Loucy (cell line): Measurements from ENCODE around the gene MORC4.

Experiments
- H2AFZ ChIP-seq: fragments of 200-600 bp; sonication (generic); 2 replicates; pipeline ENCODE4 v1.6.0; 2016; ENCODE audit warnings: antibody characterized with exemption, mild to moderate bottlenecking, low read length, moderate library complexity
- H3F3A ChIP-seq: fragments of 200-600 bp; 2 replicates; pipeline ENCODE4 v1.6.0; 2016; ENCODE audit warnings: antibody characterized with exemption, low read depth, mild to moderate bottlenecking
- H3K27me3 ChIP-seq: fragments of 200-600 bp; sonication (generic); 2 replicates; pipeline ENCODE4 v1.6.1; 2014; ENCODE audit warnings: low read length, mild to moderate bottlenecking; ENCODE audit not compliant: insufficient read depth, poor library complexity, severe bottlenecking
- H3K36me3 ChIP-seq: fragments of 200-600 bp; sonication (generic); 2 replicates; pipeline ENCODE4 v1.6.1; 2016; ENCODE audit warnings: low read length; ENCODE audit not compliant: insufficient read depth
- H3K4me1 ChIP-seq: fragments of 200-600 bp; sonication (generic); 2 replicates; pipeline ENCODE4 v1.5.1; 2014; ENCODE audit warnings: low read length, mild to moderate bottlenecking; ENCODE audit not compliant: insufficient read depth, poor library complexity, severe bottlenecking
- H3K4me2 ChIP-seq: fragments of 200-600 bp; sonication (generic); 2 replicates; pipeline ENCODE4 v1.6.0; 2014; ENCODE audit warnings: antibody characterized with exemption, low read length, low read depth, mild to moderate bottlenecking; ENCODE audit not compliant: poor library complexity, severe bottlenecking
- H3K4me3 ChIP-seq: fragments of 200-600 bp; sonication (generic); 2 replicates; pipeline ENCODE4 v1.5.1; 2014; ENCODE audit warnings: low read length, mild to moderate bottlenecking, mixed read lengths; ENCODE audit not compliant: poor library complexity, severe bottlenecking
- H3K79me2 ChIP-seq: fragments of 200-600 bp; sonication (generic); 2 replicates; pipeline ENCODE4 v1.6.1; 2014; ENCODE audit warnings: low read length; ENCODE audit not compliant: insufficient read depth
- H3K9ac ChIP-seq: fragments of 200-600 bp; sonication (generic); 2 replicates; pipeline ENCODE4 v1.6.0; 2014; ENCODE audit warnings: mild to moderate bottlenecking, low read depth, low read length, moderate library complexity; ENCODE audit not compliant: poor library complexity, severe bottlenecking
- H3K9me2 ChIP-seq: fragments of 200-600 bp; sonication (generic); replicated peaks from 2 replicates; pipeline ENCODE4 v1.6.1; 2016; ENCODE audit warnings: low read depth, low read length, mixed read lengths
- H3K9me3 ChIP-seq: fragments of 200-600 bp; sonication (generic); 2 replicates; pipeline ENCODE4 v1.6.1; 2014; ENCODE audit warnings: mild to moderate bottlenecking, antibody characterized with exemption, low read length, low read depth; ENCODE audit not compliant: insufficient read depth
- H4K20me1 ChIP-seq: fragments of 200-600 bp; sonication (generic); 2 replicates; pipeline ENCODE4 v1.6.0; 2014; ENCODE audit warnings: antibody characterized with exemption, low read length, mild to moderate bottlenecking; ENCODE audit not compliant: insufficient read depth, poor library complexity, severe bottlenecking
- EZH2phosphoT487 ChIP-seq: fragments of 200-600 bp; IDR thresholded peaks from 2 replicates; pipeline ENCODE4 v1.6.1; 2018; ENCODE audit warnings: antibody characterized with exemption, mild to moderate bottlenecking, moderate library complexity, borderline replicate concordance
- TF ChIP-seq, protein P1 (sequence below): fragments of 200-600 bp; sonication (generic); conservative IDR thresholded peaks from 2 replicates; pipeline ENCODE4 v1.5.1; 2014; ENCODE audit warnings: mild to moderate bottlenecking, antibody characterized with exemption, low read length

Gene MORC4

GRCh38 chrX:106950381-106950780, 49.6 kb downstream of the MORC4 start:
- H3K4me2 ChIP-seq = no peak overlapping the region
- H3K9me3 ChIP-seq = no peaks in the 10 kb centered on the region

DNA sequence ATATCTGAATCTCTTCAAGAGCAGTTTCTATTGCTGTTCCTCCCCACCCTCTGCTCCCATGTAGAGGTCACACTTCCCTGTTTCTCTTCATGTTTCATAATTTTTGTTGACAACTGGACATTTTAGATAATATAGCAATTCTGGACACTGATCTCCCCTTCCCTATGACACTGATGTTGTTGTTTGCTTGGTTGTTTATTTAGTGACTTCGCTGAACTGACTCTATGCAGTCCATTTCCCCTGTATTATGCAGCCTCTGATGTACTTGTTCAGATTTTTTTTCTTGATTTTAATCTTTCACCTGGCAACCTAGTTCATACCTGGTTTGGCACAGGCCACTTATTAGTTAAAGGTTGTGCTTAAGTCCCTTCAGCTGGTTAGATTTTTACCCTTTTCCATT, 50.6 kb downstream of the MORC4 start:
- Histone ChIP-seq H3K9me3 (no peaks in the 10 kb centered on the region), H3K9me2 (no peaks in the 10 kb centered on the region), H2AFZ (no peak overlapping the region), H3K4me3 (no peak overlapping the region), H4K20me1 (no peaks in the 10 kb centered on the region), H3K27me3 (no peaks in the 10 kb centered on the region), H3F3A (no peaks in the 10 kb centered on the region), H3K79me2 (no peaks in the 10 kb centered on the region), H3K4me2 (no peak overlapping the region), H3K4me1 (no peaks in the 10 kb centered on the region), H3K36me3 (no peaks in the 10 kb centered on the region), H3K9ac (no peak overlapping the region)
- TF ChIP-seq EZH2phosphoT487 = no peak
- TF ChIP-seq, protein P1, sequence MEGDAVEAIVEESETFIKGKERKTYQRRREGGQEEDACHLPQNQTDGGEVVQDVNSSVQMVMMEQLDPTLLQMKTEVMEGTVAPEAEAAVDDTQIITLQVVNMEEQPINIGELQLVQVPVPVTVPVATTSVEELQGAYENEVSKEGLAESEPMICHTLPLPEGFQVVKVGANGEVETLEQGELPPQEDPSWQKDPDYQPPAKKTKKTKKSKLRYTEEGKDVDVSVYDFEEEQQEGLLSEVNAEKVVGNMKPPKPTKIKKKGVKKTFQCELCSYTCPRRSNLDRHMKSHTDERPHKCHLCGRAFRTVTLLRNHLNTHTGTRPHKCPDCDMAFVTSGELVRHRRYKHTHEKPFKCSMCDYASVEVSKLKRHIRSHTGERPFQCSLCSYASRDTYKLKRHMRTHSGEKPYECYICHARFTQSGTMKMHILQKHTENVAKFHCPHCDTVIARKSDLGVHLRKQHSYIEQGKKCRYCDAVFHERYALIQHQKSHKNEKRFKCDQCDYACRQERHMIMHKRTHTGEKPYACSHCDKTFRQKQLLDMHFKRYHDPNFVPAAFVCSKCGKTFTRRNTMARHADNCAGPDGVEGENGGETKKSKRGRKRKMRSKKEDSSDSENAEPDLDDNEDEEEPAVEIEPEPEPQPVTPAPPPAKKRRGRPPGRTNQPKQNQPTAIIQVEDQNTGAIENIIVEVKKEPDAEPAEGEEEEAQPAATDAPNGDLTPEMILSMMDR = no peak

More at GRCh38 chrX:106950381-106950780, 49.6 kb downstream of the MORC4 start:
- H4K20me1 ChIP-seq = no peaks in the 10 kb centered on the region
- H2AFZ ChIP-seq = no peak overlapping the region
- no peak overlapping the region for H3K9ac ChIP-seq
- no peaks in the 10 kb centered on the region for H3K36me3 ChIP-seq
- no peaks in the 10 kb centered on the region for H3K4me1 ChIP-seq
- no peaks in the 10 kb centered on the region for H3K9me2 ChIP-seq
- no peaks in the 10 kb centered on the region for H3F3A ChIP-seq
- H3K4me3 ChIP-seq = no peak overlapping the region
- H3K79me2 ChIP-seq = no peaks in the 10 kb centered on the region
- TF ChIP-seq, protein P1 = no peak
- no peak for TF ChIP-seq EZH2phosphoT487
- H3K27me3 ChIP-seq = no peaks in the 10 kb centered on the region

GRCh38 chrX:106948641-106949040, 51.4 kb downstream of the MORC4 start:
- TF ChIP-seq, protein P1 = no peak
- TF ChIP-seq EZH2phosphoT487 = no peak
- Histone ChIP-seq H3F3A (no peaks in the 10 kb centered on the region), H3K9ac (no peak overlapping the region), H3K4me1 (no peaks in the 10 kb centered on the region), H3K4me2 (no peak overlapping the region), H2AFZ (no peak overlapping the region), H3K79me2 (no peaks in the 10 kb centered on the region), H3K27me3 (no peaks in the 10 kb centered on the region), H3K4me3 (no peak overlapping the region), H4K20me1 (no peaks in the 10 kb centered on the region), H3K9me3 (no peaks in the 10 kb centered on the region), H3K9me2 (no peaks in the 10 kb centered on the region), H3K36me3 (no peaks in the 10 kb centered on the region)
